GM08714 (cell line): ENCODE data around the gene DNAJA3.

Source experiments
- H3K4me3 ChIP-seq: fragments of 200-500 bp; sonication (Bioruptor generic); 2 replicates; pipeline ENCODE4 v1.5.1; 2014; ENCODE audit warnings: mild to moderate bottlenecking, low read length, inconsistent platforms
- ZNF274 ChIP-seq: IDR thresholded peaks from 2 replicates; pipeline ENCODE4 v1.6.1; 2012; ENCODE audit warnings: mild to moderate bottlenecking, low read depth, low read length

Gene DNAJA3

GRCh38 chr16:4455081-4455480 is 29.4 kb downstream of the DNAJA3 start:
- no peak for TF ChIP-seq ZNF274
- no peak overlapping the region for H3K4me3 ChIP-seq

DNA sequence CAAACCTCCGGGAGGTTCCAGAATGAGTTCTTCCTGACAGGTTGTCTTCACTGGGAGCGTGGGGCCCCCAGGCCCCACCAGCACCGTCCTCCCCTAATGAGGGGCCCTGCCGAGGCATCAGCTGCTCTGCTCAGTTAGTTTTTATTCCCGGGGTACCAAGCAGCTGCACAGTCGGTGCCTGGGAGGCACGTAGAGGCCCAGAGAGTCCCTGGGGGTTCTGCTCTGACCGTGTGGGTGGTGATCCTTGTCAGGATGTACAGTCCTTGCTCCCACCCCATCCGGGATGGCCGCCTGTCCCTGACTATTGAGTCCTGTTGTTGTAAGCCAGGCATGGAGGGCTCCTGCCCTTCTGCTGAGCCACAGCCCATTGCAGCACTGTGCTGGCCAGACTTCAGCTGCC is 30.3 kb downstream of the DNAJA3 start:
- no peak overlapping the region for H3K4me3 ChIP-seq
- TF ChIP-seq ZNF274 = no peak

GRCh38 chr16:4460936-4461249 is 35.2 kb downstream of the DNAJA3 start:
- no peak for TF ChIP-seq ZNF274

DNA sequence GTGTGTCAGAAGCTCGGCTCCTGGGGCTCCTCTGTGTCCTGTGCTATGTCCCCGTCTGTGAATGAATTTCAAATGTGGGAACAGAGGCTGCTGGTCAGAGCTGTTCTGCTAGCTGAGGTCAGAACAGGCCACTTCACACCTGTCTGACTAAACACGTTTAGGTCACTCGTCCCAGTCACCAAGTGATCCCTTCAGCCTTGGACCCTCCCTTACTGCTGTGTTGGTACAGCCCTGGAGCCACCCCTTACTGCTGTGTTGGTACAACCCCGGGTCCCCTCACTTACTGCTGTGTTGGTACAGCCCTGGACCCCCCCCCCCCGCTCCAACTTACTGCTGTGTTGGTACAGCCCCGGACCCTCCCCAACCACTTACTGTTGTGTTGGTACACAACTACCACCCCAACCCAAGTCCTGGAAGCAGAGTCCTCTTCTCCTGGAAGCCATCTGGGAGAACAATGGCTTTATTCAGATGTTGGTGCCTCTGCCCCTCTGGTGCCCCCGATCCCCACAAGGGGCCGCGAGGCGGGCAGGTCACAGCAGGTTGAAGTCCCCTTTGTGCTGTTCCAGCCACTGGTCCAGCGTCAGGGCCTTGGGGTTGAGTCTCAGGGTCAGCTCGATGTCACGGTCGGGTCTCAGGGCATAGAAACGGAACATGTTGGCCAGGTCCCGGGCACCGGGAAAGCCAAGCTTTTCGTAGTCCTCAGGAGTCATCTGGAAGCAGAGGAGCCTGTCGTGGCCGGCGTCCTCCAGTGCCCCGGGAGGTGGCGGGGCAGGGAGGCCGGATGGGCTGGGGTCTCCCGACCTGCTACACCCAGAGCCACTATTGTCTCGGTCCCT is 35.8 kb downstream of the DNAJA3 start:
- no peak overlapping the region for H3K4me3 ChIP-seq
- no peak for TF ChIP-seq ZNF274

More at GRCh38 chr16:4460936-4461249, 35.2 kb downstream of the DNAJA3 start:
- no peak overlapping the region for H3K4me3 ChIP-seq

GRCh38 chr16:4463522-4464163 is 38.0 kb downstream of the DNAJA3 start:
- no peak for TF ChIP-seq ZNF274
- no peak overlapping the region for H3K4me3 ChIP-seq

DNA sequence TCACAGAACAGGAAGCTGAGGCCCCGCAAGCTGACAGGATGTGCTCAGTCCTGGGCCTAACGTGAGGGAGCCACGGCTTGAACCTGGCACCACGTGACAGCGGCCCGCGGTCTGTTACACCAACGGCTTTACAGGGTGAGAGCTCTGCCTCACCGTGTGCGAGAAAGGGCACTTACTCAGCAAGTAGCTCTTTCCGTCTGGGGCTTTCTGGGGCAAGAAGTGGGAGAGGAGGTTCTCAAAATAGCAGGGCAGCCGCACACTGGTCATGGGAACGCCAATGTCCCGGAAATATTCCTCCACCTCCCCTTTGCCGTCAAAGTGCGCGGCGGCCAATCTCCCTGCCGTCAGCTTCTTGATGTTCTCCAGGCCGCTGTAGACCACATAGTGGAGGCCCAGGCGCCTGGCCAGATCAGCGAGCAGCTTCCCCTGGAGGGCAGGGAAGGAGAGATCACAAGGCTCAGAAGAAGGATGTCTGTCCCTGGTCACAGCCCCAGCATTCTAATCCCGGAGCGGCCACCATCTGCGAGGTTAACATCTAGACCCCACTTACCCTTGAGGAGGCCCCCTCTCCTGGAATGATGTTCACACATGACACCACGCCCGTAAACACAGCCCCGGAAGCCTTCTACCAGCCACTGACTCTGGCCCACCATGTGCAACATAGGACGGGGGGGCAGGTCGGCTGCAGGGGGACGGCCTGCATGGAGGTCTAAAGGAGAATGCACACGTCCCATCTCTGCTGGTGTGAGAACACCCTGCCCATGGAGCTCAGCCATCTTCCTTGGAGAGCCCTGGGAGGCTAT is 40.5 kb downstream of the DNAJA3 start:
- no peak overlapping the region for H3K4me3 ChIP-seq
- no peak for TF ChIP-seq ZNF274

DNA sequence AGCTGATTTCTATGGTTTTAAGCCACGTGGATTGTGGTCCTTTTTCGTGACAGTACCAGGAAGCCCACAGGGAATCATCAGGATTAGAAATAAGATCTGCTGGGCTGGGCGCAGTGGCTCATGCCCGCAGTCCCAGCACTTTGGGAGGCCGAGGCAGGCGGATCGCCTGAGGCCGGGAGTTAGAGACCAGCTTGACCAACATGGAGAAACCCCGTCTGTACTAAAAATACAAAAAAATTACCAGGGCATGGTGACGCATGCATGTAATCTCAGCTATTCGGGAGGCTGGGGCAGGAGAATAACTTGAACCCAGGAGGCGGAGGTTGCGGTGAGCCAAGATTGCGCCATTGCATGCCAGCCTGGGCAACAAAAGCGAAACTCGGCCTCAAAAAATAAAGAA is 42.2 kb downstream of the DNAJA3 start:
- no peak for TF ChIP-seq ZNF274

DNA sequence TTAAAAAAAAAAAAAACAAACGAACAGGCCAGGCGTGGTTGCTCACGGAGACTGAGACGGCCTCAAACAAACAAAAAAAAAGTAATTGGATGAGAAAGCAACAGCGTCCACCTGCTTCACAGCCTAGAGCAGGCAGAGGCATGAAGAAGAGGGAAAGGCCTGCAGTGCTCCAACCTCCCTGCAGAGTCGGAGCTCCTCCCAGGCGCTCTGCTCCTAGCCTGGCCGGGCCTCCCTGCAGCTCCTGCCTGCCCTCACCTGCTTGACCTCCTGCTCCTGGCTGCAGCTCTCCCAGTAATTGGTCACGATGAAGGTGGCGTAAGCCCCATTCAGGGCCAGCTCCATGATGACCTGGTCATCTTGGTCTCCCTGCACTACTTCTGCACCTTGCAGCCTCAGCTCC is 43.3 kb downstream of the DNAJA3 start:
- no peak overlapping the region for H3K4me3 ChIP-seq
- TF ChIP-seq ZNF274 = no peak

More for the DNA sequence above, 42.2 kb downstream of the DNAJA3 start:
- no peak overlapping the region for H3K4me3 ChIP-seq

DNA sequence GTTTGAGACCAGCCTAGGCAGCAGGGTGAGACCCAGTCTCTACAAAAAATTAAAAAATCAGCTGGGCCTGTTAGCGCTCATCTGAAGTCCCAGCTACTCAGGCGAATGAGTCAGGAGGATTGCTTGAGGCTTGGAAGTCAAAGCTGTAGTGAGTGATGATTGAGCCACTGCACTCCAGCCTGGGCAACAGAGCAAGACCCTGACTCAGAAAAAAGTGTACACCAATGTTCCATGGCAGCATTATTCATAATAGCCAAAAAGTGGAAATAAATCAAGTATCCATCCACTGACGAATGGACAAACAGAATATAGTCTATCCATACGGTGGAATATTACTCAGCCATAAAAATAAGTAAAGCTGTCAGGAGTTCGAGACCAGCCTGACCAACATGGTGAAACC is 46.2 kb downstream of the DNAJA3 start:
- TF ChIP-seq ZNF274 = no peak
- no peak overlapping the region for H3K4me3 ChIP-seq

DNA sequence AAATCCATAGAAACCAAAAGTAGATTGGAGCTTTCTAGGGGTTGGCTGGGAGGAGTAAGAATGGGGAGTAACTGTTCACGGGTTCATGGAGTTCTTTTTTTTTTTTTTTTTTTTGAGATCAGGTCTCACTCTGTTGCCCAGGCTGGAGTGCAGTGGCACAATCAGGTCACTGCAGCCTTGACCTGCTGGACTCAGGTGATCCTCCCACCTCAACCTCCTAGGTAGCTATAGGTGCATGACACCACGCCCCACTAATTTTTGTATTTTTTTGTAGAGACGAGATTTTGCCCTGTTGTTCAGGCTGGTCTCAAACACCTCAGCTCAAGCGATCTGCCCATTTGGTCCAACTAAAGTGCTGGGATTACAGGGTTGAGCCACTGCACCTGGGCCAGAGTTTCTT is 47.2 kb downstream of the DNAJA3 start:
- no peak overlapping the region for H3K4me3 ChIP-seq
- no peak for TF ChIP-seq ZNF274

DNA sequence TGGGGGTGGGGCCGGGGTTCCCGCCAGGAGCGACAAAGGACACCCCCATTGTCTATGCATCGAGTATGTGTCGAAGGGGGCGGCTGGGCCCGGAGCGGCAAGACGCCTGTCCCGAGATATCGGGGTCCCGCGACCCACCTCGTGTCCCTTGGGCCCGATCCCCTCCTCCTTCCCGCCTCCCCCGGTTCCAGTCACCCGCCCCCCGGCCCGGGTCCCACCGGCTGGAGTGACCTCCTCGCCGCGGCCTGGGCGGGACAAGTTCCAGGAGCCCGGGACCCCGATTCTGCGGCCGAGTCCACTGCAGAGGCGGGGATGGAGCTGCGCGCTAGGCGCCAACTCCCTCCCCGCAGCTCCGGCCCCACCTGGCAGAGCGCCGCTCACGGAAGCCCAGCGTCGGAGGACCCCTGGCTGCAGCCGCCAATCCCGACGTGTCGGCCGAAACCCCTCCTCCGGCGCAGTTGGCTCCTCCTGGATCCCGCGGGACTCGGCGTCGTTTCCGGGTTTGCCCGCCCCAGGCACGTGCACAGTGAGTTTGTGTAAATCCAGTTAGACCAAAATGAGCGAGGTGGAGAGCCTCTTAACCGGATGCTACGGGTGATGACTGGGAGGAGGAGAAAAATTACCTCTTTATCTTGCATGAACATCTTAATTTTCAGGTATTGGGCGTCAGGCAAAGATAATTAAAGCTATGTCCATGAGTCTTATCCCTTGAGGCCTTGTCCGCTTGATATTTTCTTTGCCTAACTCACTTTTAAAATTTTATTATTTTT is 48.7 kb downstream of the DNAJA3 start, which contains the start of gene NMRAL1:
Gene NMRAL1, minus strand, starts transcription at position 434 of the 770 bp plus-strand sequence. CDS start 493 bp downstream, outside the sequence.
- TF ChIP-seq ZNF274 = no peak
- peak within 1 kb of the TSS; percentile 51; the same call in 1 of the 2 replicates for H3K4me3 ChIP-seq

GRCh38 chr16:4475880-4476788 is 50.5 kb downstream of the DNAJA3 start, which contains the start of gene HMOX2:
HMOX2 (plus strand) TSS chr16:4476398; CDS start chr16:4505525, 29,127 bp downstream.
- TF ChIP-seq ZNF274 = no peak
- H3K4me3 ChIP-seq = peak within 1 kb of the TSS; percentile 89

DNA sequence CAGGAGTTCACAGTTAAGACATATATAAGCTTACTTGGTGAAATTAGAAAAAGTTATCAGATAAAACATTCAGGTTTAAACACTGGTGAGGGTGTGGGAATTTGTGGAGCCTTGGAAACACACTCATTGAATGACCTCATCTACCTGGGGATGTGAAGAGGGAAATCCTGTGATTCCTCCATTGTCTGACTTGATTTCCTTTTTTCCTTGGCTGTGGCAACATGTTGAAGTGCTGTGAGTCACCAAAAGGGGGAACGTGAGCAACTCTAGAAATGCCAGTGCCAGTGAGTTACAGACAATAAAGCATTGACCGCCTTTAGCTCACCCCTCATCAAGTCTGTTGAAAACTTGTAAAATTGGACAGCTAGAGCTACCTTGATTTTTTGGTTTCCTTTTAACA is 52.3 kb downstream of the DNAJA3 start:
- TF ChIP-seq ZNF274 = no peak
- no peak overlapping the region; the same call in 1 of the 2 replicates for H3K4me3 ChIP-seq

DNA sequence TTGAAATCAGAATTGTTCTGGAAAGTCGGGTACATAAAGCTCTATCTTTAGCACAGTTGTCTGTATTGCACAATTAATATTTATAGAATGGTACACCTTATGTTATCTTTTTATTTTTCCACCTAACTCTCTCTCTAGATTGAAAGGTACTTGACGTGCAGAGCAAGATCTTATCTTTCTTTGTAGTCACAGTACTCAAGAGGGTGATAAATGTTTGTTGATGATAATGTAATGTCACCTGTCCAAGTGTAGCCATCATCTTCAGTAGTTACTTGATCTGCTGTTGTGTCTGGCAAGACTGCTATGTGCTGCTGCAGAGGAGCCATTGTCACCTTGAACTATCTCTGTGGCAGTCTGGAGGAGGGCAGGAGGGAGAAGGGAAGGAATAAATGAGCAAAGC is 55.9 kb downstream of the DNAJA3 start:
- H3K4me3 ChIP-seq = no peak overlapping the region
- no peak for TF ChIP-seq ZNF274
